ENCODE data around the gene UQCC2. TPM values are rescaled to one million over a fixed set of nuclear protein-coding genes. Genes with fewer than 3 reads are reported as not detected.

UQCC2 gene
- total RNA-seq, 2 experiments from 2014 or later = 70.7 to 75.3 TPM

GRCh38 chr6:33678233-33678931 is 33.1 kb downstream of the UQCC2 start:
- Mint-ChIP-seq H3K9me3 (no peaks in the 10 kb centered on the region), H3K4me3 (no peak overlapping the region), H3K36me3 (ENCODE audit: low read depth) (peaks cover 79% of the 10 kb centered on the region), H3K27ac (no peak overlapping the region), H3K4me1 (peaks cover 19% of the 10 kb centered on the region), H3K27me3 (no peaks in the 10 kb centered on the region)
- POLR2A ChIA-PET = interaction anchor here (1.0 kb wide), 1 partner anchor 10 kb away, joined by 3 read pairs; no protein-coding TSS in a partner anchor
- DNase-seq = no peak
- CTCF ChIA-PET = no interaction called here

DNA sequence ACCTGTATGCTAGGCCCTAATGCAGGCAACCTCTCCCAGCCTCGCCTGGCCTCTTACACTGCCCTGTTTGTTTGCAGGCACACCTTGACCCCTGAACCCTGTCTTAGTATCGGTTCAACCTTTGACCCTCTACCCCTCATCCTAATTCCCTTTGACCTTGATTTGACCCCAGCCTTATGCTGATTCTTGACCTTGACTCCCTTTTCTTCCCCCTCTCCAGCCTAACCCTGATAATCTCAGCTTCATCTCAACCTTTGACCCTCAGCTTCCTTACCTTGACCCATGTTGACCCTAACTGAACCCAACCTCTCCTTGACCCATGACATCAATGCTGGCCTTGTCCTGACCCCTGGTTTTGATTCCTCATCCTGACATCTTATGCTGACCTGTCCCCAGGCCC is 33.8 kb downstream of the UQCC2 start:
- peaks cover 73% of the 10 kb centered on the region for H3K36me3 Mint-ChIP-seq (ENCODE audit: low read depth)
- DNase-seq = no peak
- no peaks in the 10 kb centered on the region for H3K27me3 Mint-ChIP-seq
- H3K9me3 Mint-ChIP-seq = no peaks in the 10 kb centered on the region
- no peak overlapping the region for H3K27ac Mint-ChIP-seq
- ChIA-PET POLR2A (interaction anchor here (1.0 kb wide), 1 partner anchor 9 kb away, joined by 3 read pairs; no protein-coding TSS in a partner anchor), CTCF (no interaction called here)
- peaks cover 12% of the 10 kb centered on the region for H3K4me1 Mint-ChIP-seq
- H3K4me3 Mint-ChIP-seq = no peak overlapping the region

DNA sequence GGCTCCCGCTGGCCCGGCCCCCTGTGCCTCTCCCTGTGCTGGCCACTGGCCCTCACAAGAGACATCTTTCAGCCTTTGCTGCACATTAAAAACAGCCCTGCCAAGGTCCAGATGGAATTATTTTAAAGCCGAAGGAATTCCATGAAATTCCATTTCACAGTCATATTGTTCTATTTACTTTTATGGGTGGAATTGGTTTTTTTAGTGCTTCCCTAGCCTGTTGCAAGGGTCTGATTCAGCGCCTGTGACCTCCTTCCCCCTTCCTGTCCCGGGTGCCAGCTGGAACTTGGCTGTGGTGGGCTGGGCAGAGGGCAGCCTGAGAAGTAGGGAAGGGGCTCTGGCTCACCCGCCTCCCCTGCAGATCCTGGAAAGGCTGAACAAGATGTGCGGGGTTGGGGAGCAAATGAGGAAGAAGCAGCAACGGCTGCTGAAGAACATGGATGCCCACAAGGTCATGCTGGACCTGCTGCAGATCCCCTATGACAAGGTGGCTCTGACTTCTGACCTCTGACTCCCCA is 34.3 kb downstream of the UQCC2 start:
- H3K27ac Mint-ChIP-seq = no peak overlapping the region
- DNase-seq = no peak
- CTCF ChIA-PET = no interaction called here
- peaks cover 68% of the 10 kb centered on the region for H3K36me3 Mint-ChIP-seq (ENCODE audit: low read depth)
- H3K4me3 Mint-ChIP-seq = no peak overlapping the region
- POLR2A ChIA-PET = no interaction called here
- H3K4me1 Mint-ChIP-seq = peaks cover 7% of the 10 kb centered on the region
- H3K27me3 Mint-ChIP-seq = no peaks in the 10 kb centered on the region
- no peaks in the 10 kb centered on the region for H3K9me3 Mint-ChIP-seq

DNA sequence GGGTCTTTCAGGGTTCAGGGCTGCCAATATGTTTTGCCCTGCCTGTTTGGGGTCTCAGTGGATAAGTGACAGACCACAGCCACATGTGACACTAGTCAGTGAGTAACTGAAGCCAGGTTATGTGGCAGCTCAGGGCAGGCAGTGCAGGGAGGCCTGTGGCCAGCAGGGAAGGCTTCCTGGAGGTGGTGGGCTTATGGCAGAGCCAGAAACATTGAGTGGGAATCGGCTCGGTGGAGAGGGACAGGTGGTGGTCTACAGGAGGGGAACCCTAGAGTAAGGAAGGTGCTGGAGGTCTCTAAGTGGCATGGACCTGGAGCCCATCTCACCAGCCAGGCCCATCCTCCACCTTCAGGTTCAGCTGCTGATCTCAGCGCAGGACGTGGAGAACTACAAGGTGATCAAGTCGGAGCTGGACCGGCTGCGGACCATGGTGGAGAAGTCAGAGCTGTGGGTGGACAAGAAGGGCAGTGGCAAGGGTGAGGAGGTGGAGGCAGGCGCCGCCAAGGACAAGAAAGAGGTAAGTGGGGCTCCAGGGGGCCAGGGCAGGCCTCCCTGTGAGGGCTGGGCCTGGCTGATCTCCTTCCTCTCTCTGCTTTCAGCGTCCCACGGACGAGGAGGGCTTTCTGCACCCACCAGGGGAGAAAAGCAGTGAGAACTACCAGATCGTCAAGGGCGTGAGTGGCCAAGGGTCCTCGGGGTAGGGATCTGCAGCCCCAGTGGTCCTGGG is 34.9 kb downstream of the UQCC2 start:
- CTCF ChIA-PET = no interaction called here
- POLR2A ChIA-PET = interaction anchor here (1.0 to 1.1 kb wide), 2 partner anchors 27 to 44 kb away, joined by 3 read pairs; no protein-coding TSS in a partner anchor
- H3K27ac Mint-ChIP-seq = no peak overlapping the region

GRCh38 chr6:33675968-33676367 is 35.5 kb downstream of the UQCC2 start:
- no peak for DNase-seq
- H3K27me3 Mint-ChIP-seq = no peaks in the 10 kb centered on the region
- ChIA-PET CTCF (no interaction called here), POLR2A (interaction anchor here (1.0 to 1.1 kb wide), 2 partner anchors 26 to 43 kb away, joined by 3 read pairs; no protein-coding TSS in a partner anchor)
- H3K27ac Mint-ChIP-seq = no peak overlapping the region
- peaks cover 72% of the 10 kb centered on the region for H3K36me3 Mint-ChIP-seq (ENCODE audit: low read depth)
- H3K4me1 Mint-ChIP-seq = no peaks in the 10 kb centered on the region
- no peak overlapping the region for H3K4me3 Mint-ChIP-seq
- H3K9me3 Mint-ChIP-seq = no peaks in the 10 kb centered on the region

More for the DNA sequence above, 34.9 kb downstream of the UQCC2 start:
- Mint-ChIP-seq H3K36me3 (ENCODE audit: low read depth) (peaks cover 72% of the 10 kb centered on the region), H3K4me3 (no peak overlapping the region), H3K9me3 (no peaks in the 10 kb centered on the region), H3K27me3 (no peaks in the 10 kb centered on the region), H3K4me1 (peaks cover 6% of the 10 kb centered on the region)
- no peak for DNase-seq

- Mint-ChIP-seq H3K27ac (no peak overlapping the region), H3K9me3 (no peaks in the 10 kb centered on the region), H3K4me3 (no peak overlapping the region), H3K27me3 (no peaks in the 10 kb centered on the region), H3K4me1 (peaks cover 11% of the 10 kb centered on the region), H3K36me3 (ENCODE audit: low read depth) (peaks cover 69% of the 10 kb centered on the region)
- CTCF ChIA-PET = no interaction called here
- DNase-seq = no peak
- POLR2A ChIA-PET = no interaction called here
These were observed 37.6 kb downstream of the UQCC2 start for GRCh38 chr6:33673851-33674250.

GRCh38 chr6:33672808-33673207 is 38.7 kb downstream of the UQCC2 start:
- Mint-ChIP-seq H3K4me1 (peaks cover 21% of the 10 kb centered on the region), H3K27me3 (no peaks in the 10 kb centered on the region), H3K4me3 (no peak overlapping the region), H3K27ac (no peak overlapping the region), H3K9me3 (no peaks in the 10 kb centered on the region), H3K36me3 (ENCODE audit: low read depth) (peaks cover 70% of the 10 kb centered on the region)
- CTCF ChIA-PET = no interaction called here
- POLR2A ChIA-PET = interaction anchor here (1.4 kb wide), 1 partner anchor 18 kb away, joined by 3 read pairs; no protein-coding TSS in a partner anchor
- no peak for DNase-seq

GRCh38 chr6:33671744-33672072 is 39.8 kb downstream of the UQCC2 start:
- H3K27ac Mint-ChIP-seq = peak overlapping the region; percentile 42
- no peak for DNase-seq
- no peak overlapping the region for H3K4me3 Mint-ChIP-seq
- ChIA-PET POLR2A (no interaction called here), CTCF (no interaction called here)
- H3K36me3 Mint-ChIP-seq (ENCODE audit: low read depth) = peaks cover 62% of the 10 kb centered on the region
- H3K4me1 Mint-ChIP-seq = peaks cover 21% of the 10 kb centered on the region
- no peaks in the 10 kb centered on the region for H3K27me3 Mint-ChIP-seq
- H3K9me3 Mint-ChIP-seq = no peaks in the 10 kb centered on the region

- peaks cover 21% of the 10 kb centered on the region for H3K4me1 Mint-ChIP-seq
- CTCF ChIA-PET = no interaction called here
- H3K27ac Mint-ChIP-seq = no peak overlapping the region
- POLR2A ChIA-PET = interaction anchor here (1.5 kb wide), 1 partner anchor 32 kb away, joined by 7 read pairs; no protein-coding TSS in a partner anchor
- H3K36me3 Mint-ChIP-seq (ENCODE audit: low read depth) = peaks cover 62% of the 10 kb centered on the region
- no peaks in the 10 kb centered on the region for H3K27me3 Mint-ChIP-seq
- no peak for DNase-seq
- no peak overlapping the region for H3K4me3 Mint-ChIP-seq
- H3K9me3 Mint-ChIP-seq = no peaks in the 10 kb centered on the region
These were observed 40.3 kb downstream of the UQCC2 start for GRCh38 chr6:33670971-33671743.

- Mint-ChIP-seq H3K27me3 (no peaks in the 10 kb centered on the region), H3K9me3 (no peaks in the 10 kb centered on the region), H3K36me3 (ENCODE audit: low read depth) (peaks cover 58% of the 10 kb centered on the region), H3K27ac (peak overlapping the region; percentile 49), H3K4me1 (peaks cover 21% of the 10 kb centered on the region), H3K4me3 (no peak overlapping the region)
- ChIA-PET CTCF (interaction anchor here (1.0 to 3.0 kb wide), 2 partner anchors 78 to 85 kb away, joined by 3 to 12 read pairs; no protein-coding TSS in a partner anchor), POLR2A (interaction anchor here (1.0 to 2.2 kb wide), 5 partner anchors 11 to 371 kb away, joined by 3 to 13 read pairs (median 7); partner anchors contain the start of gene ITPR3)
- DNase-seq = no peak
These were observed 41.3 kb downstream of the UQCC2 start for GRCh38 chr6:33670086-33670660.

DNA sequence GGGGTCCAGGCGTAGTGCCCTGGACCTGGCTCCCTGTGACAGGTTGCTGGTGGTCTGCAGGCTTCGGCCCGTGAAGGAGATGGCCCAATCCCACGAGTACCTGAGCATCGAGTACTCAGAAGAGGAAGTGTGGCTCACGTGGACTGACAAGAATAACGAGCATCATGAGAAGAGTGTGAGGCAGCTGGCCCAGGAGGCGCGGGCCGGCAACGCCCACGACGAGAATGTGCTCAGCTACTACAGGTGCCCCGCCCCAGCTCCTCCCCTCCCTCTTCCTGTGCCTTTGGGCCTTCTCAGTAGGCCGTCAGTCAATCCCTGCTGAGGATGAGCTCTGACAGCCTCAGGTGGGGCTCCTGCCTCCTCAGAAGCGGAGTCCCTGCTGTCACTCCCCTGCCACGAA is 42.6 kb downstream of the UQCC2 start:
- H3K4me3 Mint-ChIP-seq = no peak overlapping the region
- peak; percentile 84 for DNase-seq

GRCh38 chr6:33668328-33668727 is 43.2 kb downstream of the UQCC2 start:
- H3K36me3 Mint-ChIP-seq (ENCODE audit: low read depth) = peaks cover 58% of the 10 kb centered on the region
- no peak for DNase-seq
- H3K4me3 Mint-ChIP-seq = no peak overlapping the region
- peak overlapping the region; percentile 90 for H3K27ac Mint-ChIP-seq
- ChIA-PET CTCF (interaction anchor here (0.6 to 3.0 kb wide), 5 partner anchors 32 to 83 kb away, joined by 3 to 12 read pairs (median 4); partner anchors contain the start of gene UQCC2), POLR2A (interaction anchor here (1.1 to 2.2 kb wide), 8 partner anchors 9 to 48 kb away, joined by 3 to 13 read pairs (median 6); partner anchors contain the start of genes ITPR3 and UQCC2)
- H3K27me3 Mint-ChIP-seq = no peaks in the 10 kb centered on the region
- H3K4me1 Mint-ChIP-seq = peaks cover 21% of the 10 kb centered on the region
- H3K9me3 Mint-ChIP-seq = no peaks in the 10 kb centered on the region

More for the DNA sequence above, 42.6 kb downstream of the UQCC2 start:
- POLR2A ChIA-PET = interaction anchor here (0.6 to 2.2 kb wide), 12 partner anchors 9 to 370 kb away, joined by 3 to 13 read pairs (median 3); partner anchors contain the start of genes BAK1, ITPR3 and UQCC2
- Mint-ChIP-seq H3K27me3 (no peaks in the 10 kb centered on the region), H3K9me3 (no peaks in the 10 kb centered on the region), H3K4me1 (peaks cover 21% of the 10 kb centered on the region), H3K36me3 (ENCODE audit: low read depth) (peaks cover 58% of the 10 kb centered on the region), H3K27ac (peak overlapping the region; percentile 90)
- CTCF ChIA-PET = interaction anchor here (0.6 to 3.0 kb wide), 9 partner anchors 14 to 83 kb away, joined by 3 to 12 read pairs (median 4); partner anchors contain the start of gene UQCC2

Measured in activated CD4-positive, alpha-beta memory T cell treated with anti-CD3 and anti-CD28 coated beads, Interleukin-2, amount 10 ng/mL, durations not matched to agents 7 days and 5 days (primary cell).